ENCODE results near the gene DOCK2. TPM values are rescaled to one million over a fixed set of nuclear protein-coding genes. Genes with fewer than 3 reads are reported as not detected.

DOCK2 gene
- total RNA-seq, 2 experiments from 2014 or later = 161 to 205 TPM

- ChIA-PET CTCF (ENCODE audit: unreplicated experiment) (interaction anchor here (0.5 kb wide), 1 partner anchor 333 kb away, joined by 3 read pairs; no protein-coding TSS in a partner anchor), POLR2A (interaction anchor here (0.6 to 1.5 kb wide), 11 partner anchors 8 to 1188 kb away, joined by 3 to 8 read pairs (median 4); partner anchors contain the start of gene SPDL1)
- H3K9me2 ChIP-seq (ENCODE audit: insufficient read depth, low read length) = no peaks in the 10 kb centered on the region
- peaks cover 19% of the 10 kb centered on the region for H3K4me1 ChIP-seq (ENCODE audit: insufficient read depth, low read length, poor library complexity, severe bottlenecking)
- H3K4me2 ChIP-seq (ENCODE audit: low read length) = peak overlapping the region; percentile 97
- peak overlapping the region; percentile 93 for H2AFZ ChIP-seq (ENCODE audit: low read length)
- H3K36me3 ChIP-seq (ENCODE audit: insufficient read depth, low read length) = peaks cover 36% of the 10 kb centered on the region
- peak overlapping the region; percentile 88 for H3K4me3 ChIP-seq (ENCODE audit: low read depth, low read length, poor library complexity, severe bottlenecking)
- peaks cover 43% of the 10 kb centered on the region for H3K79me2 ChIP-seq (ENCODE audit: insufficient read depth, low read depth, low read length)
- intact Hi-C loops (cut with micrococcal nuclease; ENCODE audit: unreplicated experiment) = loop anchor here (1.0 kb wide), 1 partner anchor 53 kb away; the partner anchor contains the start of gene SPDL1
- peaks cover 32% of the 10 kb centered on the region for H3K9me3 ChIP-seq (ENCODE audit: low read length)
- TF ChIP-seq EZH2phosphoT487 (IDR thresholded peaks at IDR 0.05; ENCODE audit: borderline replicate concordance, low read depth, low read length) = no peak
- no peak for TF ChIP-seq CTCF (conservative IDR thresholded peaks at IDR 0.05; ENCODE audit: low read length)
- H3K27ac ChIP-seq (ENCODE audit: low read depth, low read length, poor library complexity, severe bottlenecking) = peak overlapping the region; percentile 86
- no peaks in the 10 kb centered on the region for H4K20me1 ChIP-seq (ENCODE audit: insufficient read depth, low read length)
- TSS peak; percentile 88 for BruUV-seq (replicated peaks)
- no peak for DNase-seq (ENCODE audit: low spot score)
Measured at GRCh38 chr5:169636477-169637084, 494 bp upstream of the DOCK2 start.

- peak overlapping the region; percentile 86 for H3K27ac ChIP-seq (ENCODE audit: low read depth, low read length, poor library complexity, severe bottlenecking)
- TF ChIP-seq CTCF (conservative IDR thresholded peaks at IDR 0.05; ENCODE audit: low read length) (no peak), EZH2phosphoT487 (IDR thresholded peaks at IDR 0.05; ENCODE audit: borderline replicate concordance, low read depth, low read length) (no peak)
- H3K79me2 ChIP-seq (ENCODE audit: insufficient read depth, low read depth, low read length) = peaks cover 54% of the 10 kb centered on the region
- H2AFZ ChIP-seq (ENCODE audit: low read length) = peak overlapping the region; percentile 93
- peaks cover 9% of the 10 kb centered on the region for H4K20me1 ChIP-seq (ENCODE audit: insufficient read depth, low read length)
- H3K9me3 ChIP-seq (ENCODE audit: low read length) = peaks cover 32% of the 10 kb centered on the region
- peak overlapping the region; percentile 88 for H3K4me3 ChIP-seq (ENCODE audit: low read depth, low read length, poor library complexity, severe bottlenecking)
- POLR2A ChIA-PET = interaction anchor here (0.5 to 1.4 kb wide), 7 partner anchors 10 to 1826 kb away, joined by 3 to 13 read pairs (median 6); partner anchors contain the start of gene SPDL1
- peak overlapping the region; percentile 97 for H3K4me2 ChIP-seq (ENCODE audit: low read length)
- no peaks in the 10 kb centered on the region for H3K9me2 ChIP-seq (ENCODE audit: insufficient read depth, low read length)
- BruUV-seq (replicated peaks) = no TSS peak
- CTCF ChIA-PET (ENCODE audit: unreplicated experiment) = no interaction called here
- peaks cover 47% of the 10 kb centered on the region for H3K36me3 ChIP-seq (ENCODE audit: insufficient read depth, low read length)
- DNase-seq (ENCODE audit: low spot score) = peak; percentile 86
- H3K4me1 ChIP-seq (ENCODE audit: insufficient read depth, low read length, poor library complexity, severe bottlenecking) = peaks cover 19% of the 10 kb centered on the region
- intact Hi-C loops (cut with micrococcal nuclease; ENCODE audit: unreplicated experiment) = loop anchor here (1.0 kb wide), 1 partner anchor 54 kb away; the partner anchor contains the start of gene SPDL1
Measured at GRCh38 chr5:169637549-169638121, 560 bp downstream of the DOCK2 start.

GRCh38 chr5:169641253-169641652 is 4.2 kb downstream of the DOCK2 start:
- Histone ChIP-seq H4K20me1 (ENCODE audit: insufficient read depth, low read length) (peaks cover 9% of the 10 kb centered on the region), H3K4me2 (ENCODE audit: low read length) (no peak overlapping the region), H2AFZ (ENCODE audit: low read length) (no peak overlapping the region), H3K4me3 (ENCODE audit: low read depth, low read length, poor library complexity, severe bottlenecking) (no peak overlapping the region), H3K4me1 (ENCODE audit: insufficient read depth, low read length, poor library complexity, severe bottlenecking) (peaks cover 18% of the 10 kb centered on the region), H3K36me3 (ENCODE audit: insufficient read depth, low read length) (peaks cover 66% of the 10 kb centered on the region), H3K9me3 (ENCODE audit: low read length) (peaks cover 21% of the 10 kb centered on the region), H3K9me2 (ENCODE audit: insufficient read depth, low read length) (no peaks in the 10 kb centered on the region), H3K27ac (ENCODE audit: low read depth, low read length, poor library complexity, severe bottlenecking) (no peak overlapping the region), H3K79me2 (ENCODE audit: insufficient read depth, low read depth, low read length) (peaks cover 88% of the 10 kb centered on the region)
- DNase-seq (ENCODE audit: low spot score) = no peak
- intact Hi-C loops (cut with micrococcal nuclease; ENCODE audit: unreplicated experiment) = no loop called here
- BruUV-seq (replicated peaks) = no TSS peak
- ChIA-PET POLR2A (interaction anchor here (0.8 kb wide), 1 partner anchor 20 kb away, joined by 3 read pairs; no protein-coding TSS in a partner anchor), CTCF (ENCODE audit: unreplicated experiment) (no interaction called here)
- TF ChIP-seq EZH2phosphoT487 (IDR thresholded peaks at IDR 0.05; ENCODE audit: borderline replicate concordance, low read depth, low read length) (no peak), CTCF (conservative IDR thresholded peaks at IDR 0.05; ENCODE audit: low read length) (no peak)

Measured in OCI-LY7 (cell line).